Hematopoietic multipotent progenitor cell (in vitro differentiated cells): ENCODE measurements around the gene NHLH1. TPM values are rescaled to one million over a fixed set of nuclear protein-coding genes. Genes with fewer than 3 reads are reported as not detected.

Experiments used
- DNase-seq, 3 donors: peaks; one replicate each; pipeline ENCODE4 v3.0.0-alpha.2; 2011 to 2015; ENCODE audit warnings: low read depth in 2 of 3, low spot score in 2 of 3
- total RNA-seq: library from RNA; depleted of rRNA; stranded (reverse); fragments of >200 nt; gene quantifications from one replicate; pipeline ENCODE4 v1.2.3, GENCODE V29; 2012

The NHLH1 gene
- total RNA-seq, 1 donor, result not detected

- no peak for DNase-seq
Observed at GRCh38 chr1:160407839-160408801, 41.2 kb downstream of the NHLH1 start.

DNA sequence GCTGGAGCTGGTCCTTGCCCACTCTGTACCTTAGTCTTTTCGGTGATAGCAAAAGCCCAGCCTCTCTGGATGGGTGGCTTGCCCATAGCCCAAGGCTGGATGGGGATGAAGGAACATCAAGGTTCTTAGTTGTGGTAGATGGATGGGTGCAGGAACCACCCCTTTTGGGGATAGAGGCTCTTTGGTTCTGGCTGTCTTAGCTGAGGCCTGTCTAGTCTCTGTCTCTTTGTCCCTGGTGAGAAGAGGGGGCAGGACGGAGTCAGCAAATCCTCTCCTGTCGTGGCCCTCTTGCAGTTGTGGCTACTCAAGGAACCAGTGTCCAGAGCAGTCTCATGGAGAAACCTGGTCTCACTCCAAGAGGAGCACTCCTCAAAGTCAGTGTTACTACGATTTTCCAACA lies 42.0 kb downstream of the NHLH1 start:
- no peak for DNase-seq

DNA sequence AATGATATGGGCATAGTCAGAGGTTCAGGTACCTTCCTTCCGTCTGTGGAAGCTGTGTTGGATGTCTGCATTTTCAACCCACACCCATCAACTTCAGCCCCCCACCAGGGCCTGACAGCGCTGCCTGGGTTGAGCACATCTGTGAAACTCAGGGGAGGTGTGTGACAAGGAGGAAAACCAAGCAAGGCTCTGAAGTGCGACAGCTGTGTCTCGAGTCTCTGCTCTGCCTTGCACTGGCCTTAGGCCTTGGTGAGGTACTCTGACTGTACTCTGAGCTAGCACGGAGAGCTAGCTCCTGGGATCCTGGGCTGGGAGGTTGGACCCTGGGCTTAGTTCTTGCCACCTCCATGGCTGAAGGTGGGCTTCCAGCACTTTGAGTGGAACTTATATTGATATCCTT lies 42.6 kb downstream of the NHLH1 start:
- DNase-seq, result no peak

- DNase-seq, result no peak
Observed at GRCh38 chr1:160410406-160411005, 43.6 kb downstream of the NHLH1 start.

- no peak for DNase-seq
Observed at GRCh38 chr1:160411271-160412027, 44.6 kb downstream of the NHLH1 start.

DNA sequence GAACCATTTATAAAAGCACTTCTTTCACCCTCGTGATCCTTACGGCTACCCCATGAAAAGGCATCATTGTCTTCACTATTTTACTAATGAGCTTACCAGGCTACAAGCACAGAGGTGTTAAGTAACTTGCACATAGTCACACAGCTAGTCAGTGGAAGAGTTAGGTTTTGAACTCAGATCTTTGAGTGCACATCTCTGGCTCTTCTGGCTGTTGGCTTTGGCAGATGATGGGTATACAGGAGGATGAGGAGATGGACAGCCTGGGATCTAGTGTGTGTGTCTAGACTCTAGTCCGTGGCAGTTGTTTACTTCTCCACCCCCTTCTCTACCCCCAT lies 45.1 kb downstream of the NHLH1 start:
- no peak for DNase-seq

- DNase-seq, result no peak
Observed at GRCh38 chr1:160413716-160414115, 46.8 kb downstream of the NHLH1 start.

- DNase-seq, result no peak
Observed at GRCh38 chr1:160414881-160415280, 48.0 kb downstream of the NHLH1 start.

DNA sequence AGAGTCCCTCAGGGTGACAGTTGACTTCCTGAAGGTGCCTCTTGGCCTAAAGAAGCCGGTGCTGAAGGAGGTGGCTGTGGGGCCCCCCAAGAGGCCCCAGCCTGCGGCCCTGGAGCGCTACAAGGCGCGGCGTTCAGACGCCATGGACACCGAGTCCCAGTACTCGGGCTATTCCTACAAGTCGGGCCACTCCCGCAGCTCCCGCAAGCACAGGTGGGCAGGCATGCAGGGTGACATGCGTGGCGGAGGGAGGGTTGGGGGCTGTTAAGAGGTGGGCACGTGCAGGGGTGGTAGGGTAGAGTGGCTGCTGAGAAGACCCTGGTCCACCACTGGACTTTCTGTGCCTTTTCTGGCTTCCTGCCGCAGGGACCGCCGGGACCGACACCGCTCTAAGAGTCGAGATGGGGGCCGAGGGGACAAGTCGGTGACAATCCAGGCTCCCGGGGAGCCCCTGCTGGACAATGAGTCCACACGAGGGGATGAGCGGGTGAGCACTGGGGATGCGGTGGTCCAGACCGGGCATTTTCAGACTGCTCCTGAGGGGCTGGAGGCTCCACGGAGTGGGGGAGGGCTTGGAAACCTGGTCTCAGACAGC lies 48.9 kb downstream of the NHLH1 start:
- no peak for DNase-seq

- peak in 1 of 3 donors; percentile 17 for DNase-seq
Observed at GRCh38 chr1:160416369-160416768, 49.5 kb downstream of the NHLH1 start.

DNA sequence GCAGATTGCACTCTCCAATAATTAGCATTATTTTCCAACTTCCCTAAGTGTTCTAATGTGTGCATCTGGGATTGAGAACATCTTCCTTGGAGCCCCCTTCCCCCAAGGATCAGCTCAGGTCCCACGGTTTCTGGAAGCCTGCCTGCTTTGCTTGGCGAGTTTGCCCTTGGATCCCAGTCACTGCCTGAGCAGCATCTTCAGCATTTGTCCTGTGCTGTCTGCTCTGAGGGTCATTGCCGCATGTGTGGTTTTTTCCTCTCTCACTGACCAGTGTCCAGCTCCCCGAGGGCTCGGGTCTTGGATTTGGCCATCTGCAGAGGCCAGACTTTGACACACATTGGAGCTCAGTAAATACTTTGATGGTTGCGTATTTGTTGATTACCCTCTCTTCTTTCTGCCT lies 51.6 kb downstream of the NHLH1 start:
- DNase-seq, result no peak

DNA sequence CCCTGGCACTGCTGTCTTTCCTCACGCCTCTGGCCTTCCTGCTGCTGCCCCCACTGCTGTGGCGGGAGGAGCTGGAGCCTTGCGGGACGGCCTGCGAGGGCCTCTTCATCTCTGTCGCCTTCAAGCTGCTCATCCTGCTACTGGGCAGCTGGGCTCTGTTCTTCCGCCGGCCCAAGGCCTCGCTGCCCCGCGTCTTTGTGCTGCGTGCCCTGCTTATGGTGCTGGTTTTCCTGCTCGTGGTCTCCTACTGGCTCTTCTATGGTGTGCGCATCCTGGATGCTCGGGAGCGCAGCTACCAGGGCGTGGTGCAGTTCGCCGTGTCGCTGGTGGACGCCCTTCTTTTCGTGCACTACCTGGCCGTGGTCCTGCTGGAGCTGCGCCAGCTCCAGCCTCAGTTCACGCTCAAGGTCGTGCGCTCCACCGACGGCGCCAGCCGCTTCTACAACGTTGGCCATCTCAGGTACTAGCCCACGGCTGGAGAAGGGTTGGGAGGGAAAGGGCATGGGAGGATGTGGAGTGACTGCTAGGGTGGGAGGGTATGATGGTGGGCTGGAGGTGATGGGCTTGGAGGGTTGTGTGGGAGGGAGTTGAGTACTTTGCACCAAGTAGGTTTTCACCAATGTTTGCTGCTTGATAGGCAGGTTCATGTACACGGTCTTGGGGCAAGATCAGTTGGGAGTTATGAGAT lies 52.4 kb downstream of the NHLH1 start:
- DNase-seq, result no peak

DNA sequence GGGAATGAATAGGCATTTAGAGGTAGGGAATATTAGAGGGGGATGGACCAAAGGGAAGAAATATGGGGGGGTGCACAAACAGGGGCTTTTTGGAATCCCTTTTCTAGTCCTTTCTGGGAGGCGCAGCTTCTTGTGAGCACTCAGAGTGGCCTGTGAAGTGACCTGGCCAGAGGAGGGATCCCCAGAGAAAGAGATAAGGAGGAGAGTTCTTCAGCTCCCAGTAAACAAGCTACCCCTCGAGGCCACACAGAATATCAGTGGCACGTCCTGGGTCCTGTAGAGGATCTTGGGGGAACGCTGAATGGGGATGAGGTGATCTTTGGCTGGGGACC lies 52.9 kb downstream of the NHLH1 start:
- DNase-seq, result no peak

GRCh38 chr1:160420881-160421842 lies 54.3 kb downstream of the NHLH1 start:
- no peak for DNase-seq

- DNase-seq, result no peak
Observed at GRCh38 chr1:160421881-160422280, 55.0 kb downstream of the NHLH1 start.
